PC-3 (cell line): ENCODE data around the gene FAM13A. TPM values are rescaled to one million over a fixed set of nuclear protein-coding genes. Genes with fewer than 3 reads are reported as not detected.
A peak's percentile ranks its signal among the peaks of the same experiment; 100 is the strongest.
"Not testable (repeated sequence)": the region's sequence is repeated elsewhere in the genome, so short reads cannot be mapped to it uniquely, and the experiment has no call there.

ENCODE experiments used
- ATAC-seq: fragments of 200-7000 bp; cut with Tn5 transposase; 2 replicates; pipeline ENCODE4 v1.9.1; 2020; ENCODE audit warnings: mild to moderate bottlenecking, moderate library complexity
- BruUV-seq: library from RNA; stranded (reverse); fragments of 400-500 nt; replicated peaks from 2 replicates; lab custom pipeline; 2021; lab: Mats Ljungman, UMichigan
- CTCF ChIA-PET: fragments of 300-600 bp; sonication (Branson Sonifier 250); formaldehyde crosslinking; loops from one replicate; lab custom pipeline; 2022; ENCODE audit warnings: antibody characterized with exemption; lab: Charles Lee
- POLR2A ChIA-PET: fragments of 300-600 bp; sonication (Branson Sonifier 250); formaldehyde crosslinking; loops from one replicate; lab custom pipeline; 2022; ENCODE audit warnings: antibody characterized with exemption; ENCODE audit not compliant: unreplicated experiment; lab: Charles Lee
- DNase-seq: peaks from one replicate; pipeline ENCODE4 v3.0.0-alpha.2; 2015
- H2AFZ ChIP-seq: fragments of 300-600 bp; sonication (generic); 2 replicates; pipeline ENCODE4 v1.6.0; 2016; ENCODE audit warnings: antibody characterized with exemption, low read length
- H3F3A ChIP-seq: fragments of 300-600 bp; sonication (generic); one replicate; pipeline ENCODE4 v1.6.0; 2017; ENCODE audit warnings: antibody characterized with exemption, low read length, control low read depth, mild to moderate bottlenecking; ENCODE audit not compliant: unreplicated experiment
- H3K27ac ChIP-seq: fragments of 300-600 bp; sonication (generic); 2 replicates; pipeline ENCODE4 v1.5.1; 2016; ENCODE audit warnings: mild to moderate bottlenecking, low read length
- H3K27me3 ChIP-seq: fragments of 300-600 bp; sonication (generic); 2 replicates; pipeline ENCODE4 v1.6.1; 2016; ENCODE audit warnings: low read length, mixed read lengths
- H3K36me3 ChIP-seq: fragments of 300-600 bp; sonication (generic); 2 replicates; pipeline ENCODE4 v1.6.1; 2016; ENCODE audit warnings: low read depth, mixed run types, low read length, mixed read lengths
- H3K4me1 ChIP-seq: fragments of 300-600 bp; sonication (generic); 2 replicates; pipeline ENCODE4 v1.5.1; 2016; ENCODE audit warnings: low read length; ENCODE audit not compliant: insufficient read depth
- H3K4me2 ChIP-seq: fragments of 300-600 bp; sonication (generic); 2 replicates; pipeline ENCODE4 v1.6.0; 2016; ENCODE audit warnings: low read length
- H3K4me3 ChIP-seq: fragments of 300-600 bp; sonication (generic); 2 replicates; pipeline ENCODE4 v1.5.1; 2016; ENCODE audit warnings: mild to moderate bottlenecking, low read length, mixed read lengths
- H3K79me2 ChIP-seq: fragments of 300-600 bp; sonication (generic); 2 replicates; pipeline ENCODE4 v1.6.1; 2017; ENCODE audit warnings: low read length, mixed read lengths
- H3K9ac ChIP-seq: fragments of 300-600 bp; sonication (generic); 2 replicates; pipeline ENCODE4 v1.6.0; 2016; ENCODE audit warnings: mild to moderate bottlenecking, low read length
- H3K9me2 ChIP-seq: fragments of 300-600 bp; sonication (generic); replicated peaks from 2 replicates; pipeline ENCODE4 v1.6.1; 2016; ENCODE audit warnings: mixed run types, low read length, mixed read lengths
- H3K9me3 ChIP-seq: fragments of 300-600 bp; sonication (generic); 2 replicates; pipeline ENCODE4 v1.6.1; 2016; ENCODE audit warnings: low read length, mixed read lengths
- H4K20me1 ChIP-seq: fragments of 300-600 bp; sonication (generic); 2 replicates; pipeline ENCODE4 v1.6.1; 2016; ENCODE audit warnings: low read length, mixed read lengths
- CTCF ChIP-seq: fragments of 300-600 bp; sonication (generic); conservative IDR thresholded peaks from 2 replicates; pipeline ENCODE4 v1.5.1; 2017; ENCODE audit warnings: antibody characterized with exemption, low read depth, mild to moderate bottlenecking, low read length
- EZH2 ChIP-seq: fragments of 300-600 bp; sonication (generic); IDR thresholded peaks from one replicate; pipeline ENCODE4 v1.6.1; 2017; ENCODE audit warnings: antibody characterized with exemption, mild to moderate bottlenecking, low read length; ENCODE audit not compliant: unreplicated experiment
- EZH2phosphoT487 ChIP-seq: fragments of 300-600 bp; sonication (generic); IDR thresholded peaks from 2 replicates; pipeline ENCODE4 v1.6.1; 2018; ENCODE audit warnings: mild to moderate bottlenecking, antibody characterized with exemption, low read length, borderline replicate concordance
- intact Hi-C: fragments of 100-400 bp; cut with micrococcal nuclease; formaldehyde crosslinking; loops from 2 replicates; pipeline ENCODE4 v1.9.0; 2023
- total RNA-seq: library from RNA; depleted of rRNA; stranded (reverse); fragments of >200 nt; gene quantifications from 2 replicates; pipeline ENCODE4 v1.2.3, GENCODE V29; 2014

Gene FAM13A
- total RNA-seq, 1 experiment from 2014 or later: 8.6 TPM

GRCh38 chr4:88927420-88927819 lies 129.6 kb downstream of the FAM13A start:
- H3F3A ChIP-seq: no peaks in the 10 kb centered on the region
- no peak overlapping the region for H3K4me2 ChIP-seq
- intact Hi-C loops: no loop called here
- no peaks in the 10 kb centered on the region for H3K27me3 ChIP-seq
- TF ChIP-seq EZH2: no peak
- no peak for TF ChIP-seq CTCF
- no peak for TF ChIP-seq EZH2phosphoT487
- no peaks in the 10 kb centered on the region for H3K9me3 ChIP-seq
- ChIA-PET CTCF (no interaction called here), POLR2A (no interaction called here)
- no peaks in the 10 kb centered on the region for H3K9me2 ChIP-seq
- no peak for DNase-seq
- H3K4me1 ChIP-seq: no peaks in the 10 kb centered on the region
- H3K9ac ChIP-seq: no peak overlapping the region
- no peak for ATAC-seq
- H3K4me3 ChIP-seq: no peak overlapping the region
- H3K79me2 ChIP-seq: no peaks in the 10 kb centered on the region
- H2AFZ ChIP-seq: no peak overlapping the region
- no TSS peak for BruUV-seq
- no peaks in the 10 kb centered on the region for H3K36me3 ChIP-seq
- H4K20me1 ChIP-seq: no peaks in the 10 kb centered on the region
- H3K27ac ChIP-seq: no peak overlapping the region

- TF ChIP-seq EZH2 (no peak), EZH2phosphoT487 (no peak), CTCF (no peak)
- Histone ChIP-seq H2AFZ (no peak overlapping the region), H3F3A (no peaks in the 10 kb centered on the region), H3K9me3 (no peaks in the 10 kb centered on the region), H3K4me1 (peaks cover 9% of the 10 kb centered on the region), H3K27ac (peak overlapping the region; percentile 57), H3K27me3 (no peaks in the 10 kb centered on the region), H3K79me2 (no peaks in the 10 kb centered on the region), H3K4me3 (no peak overlapping the region), H3K36me3 (no peaks in the 10 kb centered on the region), H4K20me1 (no peaks in the 10 kb centered on the region), H3K9me2 (no peaks in the 10 kb centered on the region), H3K9ac (no peak overlapping the region), H3K4me2 (peak overlapping the region; percentile 27; the same call in 1 of the 2 replicates)
- CTCF ChIA-PET: no interaction called here
- ATAC-seq (peak; percentile 95), DNase-seq (peak; percentile 69)
- intact Hi-C loops: no loop called here
- no TSS peak for BruUV-seq
- POLR2A ChIA-PET: no interaction called here
Observed at GRCh38 chr4:88919056-88919455, 137.9 kb downstream of the FAM13A start.

GRCh38 chr4:88913181-88913580 lies 143.8 kb downstream of the FAM13A start:
- ATAC-seq, BruUV-seq, intact Hi-C loops: not testable (repeated sequence)

More at GRCh38 chr4:88913181-88913580, 143.8 kb downstream of the FAM13A start:
- H3K27me3 ChIP-seq, H3K9ac ChIP-seq, H3K9me2 ChIP-seq, H3K79me2 ChIP-seq, H2AFZ ChIP-seq, H3F3A ChIP-seq, H4K20me1 ChIP-seq, H3K4me1 ChIP-seq, H3K4me2 ChIP-seq, H3K27ac ChIP-seq, DNase-seq, POLR2A ChIA-PET, H3K4me3 ChIP-seq, H3K36me3 ChIP-seq, H3K9me3 ChIP-seq, CTCF ChIA-PET: not testable (repeated sequence)
